HepG2 (cell line): ENCODE measurements around the gene ACSL1. TPM values are rescaled to one million over a fixed set of nuclear protein-coding genes. Genes with fewer than 3 reads are reported as not detected.

Source experiments
- ATF2 ChIP-seq: sonication (generic); formaldehyde crosslinking; IDR thresholded peaks from 2 replicates; pipeline ENCODE4 v1.4.0; 2020; ENCODE audit warnings: missing genetic modification reagents
- CAMTA2 ChIP-seq: sonication (generic); formaldehyde crosslinking; IDR thresholded peaks from 2 replicates; pipeline ENCODE4 v1.4.0; 2020; ENCODE audit warnings: mild to moderate bottlenecking, missing genetic modification reagents, borderline replicate concordance
- ELF1 ChIP-seq: sonication (generic); formaldehyde crosslinking; IDR thresholded peaks from 2 replicates; pipeline ENCODE4 v1.4.0; 2020; ENCODE audit warnings: missing genetic modification reagents
- FUBP1 ChIP-seq: sonication (generic); formaldehyde crosslinking; IDR thresholded peaks from 2 replicates; pipeline ENCODE4 v1.5.1; 2020; ENCODE audit warnings: missing genetic modification reagents, mild to moderate bottlenecking, borderline replicate concordance
- HCFC1 ChIP-seq: fragments of 150-350 bp; IDR thresholded peaks from 2 replicates; pipeline ENCODE4 v1.6.1; 2014; ENCODE audit warnings: low read depth, low read length
- KLF15 ChIP-seq: sonication (generic); formaldehyde crosslinking; IDR thresholded peaks from 2 replicates; pipeline ENCODE4 v1.8.1; 2023; ENCODE audit warnings: borderline replicate concordance, mild to moderate bottlenecking, inconsistent platforms, missing genetic modification reagents, mixed read lengths
- NCOA5 ChIP-seq: sonication (generic); formaldehyde crosslinking; IDR thresholded peaks from 2 replicates; pipeline ENCODE4 v1.4.0; 2020; ENCODE audit warnings: missing genetic modification reagents
- NPAS2 ChIP-seq: sonication (generic); formaldehyde crosslinking; IDR thresholded peaks from 2 replicates; pipeline ENCODE4 v1.8.0; 2022; ENCODE audit warnings: mild to moderate bottlenecking, missing genetic modification reagents, borderline replicate concordance
- NRL ChIP-seq: sonication (generic); formaldehyde crosslinking; IDR thresholded peaks from 2 replicates; pipeline ENCODE4 v1.5.0; 2020; ENCODE audit warnings: missing genetic modification reagents, mild to moderate bottlenecking, moderate library complexity, borderline replicate concordance
- PITX1 ChIP-seq: sonication (generic); formaldehyde crosslinking; IDR thresholded peaks from 2 replicates; pipeline ENCODE4 v1.5.1; 2020; ENCODE audit warnings: mild to moderate bottlenecking, missing genetic modification reagents
- RORA ChIP-seq: sonication (generic); formaldehyde crosslinking; IDR thresholded peaks from 2 replicates; pipeline ENCODE4 v1.5.0; 2020; ENCODE audit warnings: mild to moderate bottlenecking, missing genetic modification reagents, moderate library complexity
- SP140L ChIP-seq: sonication (generic); formaldehyde crosslinking; IDR thresholded peaks from 2 replicates; pipeline ENCODE4 v1.4.0; 2020; ENCODE audit warnings: missing genetic modification reagents, borderline replicate concordance
- ZBTB2 ChIP-seq: sonication (generic); formaldehyde crosslinking; IDR thresholded peaks from 2 replicates; pipeline ENCODE4 v1.8.0; 2022; ENCODE audit warnings: low read depth, missing genetic modification reagents
- ZFP36L1 ChIP-seq: sonication (generic); formaldehyde crosslinking; IDR thresholded peaks from 2 replicates; pipeline ENCODE4 v1.8.0; 2022; ENCODE audit warnings: mild to moderate bottlenecking, missing genetic modification reagents, moderate library complexity
- ZNF136 ChIP-seq: sonication (generic); formaldehyde crosslinking; IDR thresholded peaks from 2 replicates; pipeline ENCODE4 v1.8.1; 2022; ENCODE audit warnings: low read depth, mild to moderate bottlenecking, moderate library complexity, missing genetic modification reagents
- ZNF460 ChIP-seq: sonication (generic); formaldehyde crosslinking; IDR thresholded peaks from 2 replicates; pipeline ENCODE4 v1.5.1; 2020; ENCODE audit warnings: missing genetic modification reagents, mild to moderate bottlenecking, borderline replicate concordance
- ZNF569 ChIP-seq: sonication (generic); formaldehyde crosslinking; IDR thresholded peaks from 2 replicates; pipeline ENCODE4 v1.5.0; 2020; ENCODE audit warnings: mild to moderate bottlenecking, missing genetic modification reagents, moderate library complexity, borderline replicate concordance
- ZNF607 ChIP-seq: sonication (generic); formaldehyde crosslinking; IDR thresholded peaks from 2 replicates; pipeline ENCODE4 v1.5.1; 2020; ENCODE audit warnings: missing genetic modification reagents, mild to moderate bottlenecking, borderline replicate concordance
- ZNF704 ChIP-seq: sonication (generic); formaldehyde crosslinking; IDR thresholded peaks from 2 replicates; pipeline ENCODE4 v1.8.1; 2023; ENCODE audit warnings: mild to moderate bottlenecking, inconsistent platforms, moderate library complexity, missing genetic modification reagents, borderline replicate concordance
- ZNF841 ChIP-seq: sonication (generic); formaldehyde crosslinking; IDR thresholded peaks from 2 replicates; pipeline ENCODE4 v1.8.1; 2023; ENCODE audit warnings: missing genetic modification reagents, borderline replicate concordance
- ZNF850 ChIP-seq: sonication (generic); formaldehyde crosslinking; conservative IDR thresholded peaks from 2 replicates; pipeline ENCODE4 v1.9.0; 2021; ENCODE audit warnings: mild to moderate bottlenecking, missing genetic modification reagents
- ZNF891 ChIP-seq: sonication (generic); formaldehyde crosslinking; IDR thresholded peaks from 2 replicates; pipeline ENCODE4 v1.5.0; 2020; ENCODE audit warnings: mild to moderate bottlenecking, missing genetic modification reagents
- polyA plus RNA-seq, 8 experiments: library from polyadenylated mRNA; depleted of rRNA in 3 of 8; stranded (reverse) in 7 of 8; unstranded in 1 of 8; fragments of >200 nt; fragmentation: Illumina TruSeq in 4 of 8; extraction: Trizol in 4 of 8; gene quantifications; 2 replicates each; pipeline versions ENCODE4 v1.2.1 to v1.2.3, GENCODE V29; 2011 to 2016; ENCODE audit warnings: low read depth in 4 of 8, missing spikeins in 1 of 8, mixed read lengths in 1 of 8; ENCODE audit not compliant: insufficient read depth in 1 of 8
- total RNA-seq, 5 experiments: library from RNA; depleted of rRNA; stranded (reverse); fragments of >200 nt; fragmentation: Illumina TruSeq; extraction: Trizol; gene quantifications; 2 replicates each; pipeline ENCODE4 v1.2.3, GENCODE V29; 2016; ENCODE audit warnings: low read depth in 1 of 5

The ACSL1 gene
- total and polyA plus RNA-seq, 2 of the 13 experiments (the other 11 are each of a cell fraction or from before 2014, with no cell fraction given) = 10.0 to 29.8 TPM

GRCh38 chr4:184733654-184734524, 91.9 kb downstream of the ACSL1 start, which contains the start of gene CENPU (continued):
- peak; percentile 94 for TF ChIP-seq ATF2 (CRISPR knock-in tag)
- peak; percentile 94; the same call in 1 of the 2 replicates for TF ChIP-seq NRL
- peak; percentile 99 for TF ChIP-seq ZFP36L1 (CRISPR knock-in tag)
- no peak for TF ChIP-seq ZNF850 (CRISPR knock-in tag)
- peak; percentile 90 for TF ChIP-seq ZNF607 (CRISPR knock-in tag)
- peak; percentile 48; the same call in 1 of the 2 replicates for TF ChIP-seq HCFC1
- peak; percentile 60 for TF ChIP-seq ZBTB2 (CRISPR knock-in tag)
- TF ChIP-seq ZNF460 (CRISPR knock-in tag) = no peak; the same call in 1 of the 2 replicates
- TF ChIP-seq KLF15 (CRISPR knock-in tag) = peak; percentile 94
- peak; percentile 91 for TF ChIP-seq ZNF704 (CRISPR knock-in tag)
- peak; percentile 83 for TF ChIP-seq ELF1 (CRISPR knock-in tag)
- TF ChIP-seq ZNF136 (CRISPR knock-in tag) = peak; percentile 99
- peak; percentile 76; the same call in 1 of the 2 replicates for TF ChIP-seq ZNF891 (CRISPR knock-in tag)
- peak; percentile 84; the same call in 1 of the 2 replicates for TF ChIP-seq SP140L (CRISPR knock-in tag)
- TF ChIP-seq FUBP1 (CRISPR knock-in tag) = 0 out of 2 replicates have a peak, but pooled peaks have one; percentile 67
- TF ChIP-seq CAMTA2 = no peak; the same call in 1 of the 2 replicates
- TF ChIP-seq ZNF841 = 0 out of 2 replicates have a peak, but pooled peaks have one; percentile 35
- peak; percentile 86 for TF ChIP-seq PITX1 (CRISPR knock-in tag)
- no peak for TF ChIP-seq NCOA5 (CRISPR knock-in tag)
- no peak for TF ChIP-seq RORA (CRISPR knock-in tag)
- TF ChIP-seq NPAS2 (CRISPR knock-in tag) = no peak
- TF ChIP-seq ZNF569 = 0 out of 2 replicates have a peak, but pooled peaks have one; percentile 57
